NCI-H1048 (cell line): ENCODE data around the gene HOXB13.
"Not testable (repeated sequence)": the region's sequence is repeated elsewhere in the genome, so short reads cannot be mapped to it uniquely, and the experiment has no call there.

Experiments
- DNase-seq: peaks from one replicate; lab custom pipeline; 2025; lab: John Stamatoyannopoulos, UW

The HOXB13 gene

DNA sequence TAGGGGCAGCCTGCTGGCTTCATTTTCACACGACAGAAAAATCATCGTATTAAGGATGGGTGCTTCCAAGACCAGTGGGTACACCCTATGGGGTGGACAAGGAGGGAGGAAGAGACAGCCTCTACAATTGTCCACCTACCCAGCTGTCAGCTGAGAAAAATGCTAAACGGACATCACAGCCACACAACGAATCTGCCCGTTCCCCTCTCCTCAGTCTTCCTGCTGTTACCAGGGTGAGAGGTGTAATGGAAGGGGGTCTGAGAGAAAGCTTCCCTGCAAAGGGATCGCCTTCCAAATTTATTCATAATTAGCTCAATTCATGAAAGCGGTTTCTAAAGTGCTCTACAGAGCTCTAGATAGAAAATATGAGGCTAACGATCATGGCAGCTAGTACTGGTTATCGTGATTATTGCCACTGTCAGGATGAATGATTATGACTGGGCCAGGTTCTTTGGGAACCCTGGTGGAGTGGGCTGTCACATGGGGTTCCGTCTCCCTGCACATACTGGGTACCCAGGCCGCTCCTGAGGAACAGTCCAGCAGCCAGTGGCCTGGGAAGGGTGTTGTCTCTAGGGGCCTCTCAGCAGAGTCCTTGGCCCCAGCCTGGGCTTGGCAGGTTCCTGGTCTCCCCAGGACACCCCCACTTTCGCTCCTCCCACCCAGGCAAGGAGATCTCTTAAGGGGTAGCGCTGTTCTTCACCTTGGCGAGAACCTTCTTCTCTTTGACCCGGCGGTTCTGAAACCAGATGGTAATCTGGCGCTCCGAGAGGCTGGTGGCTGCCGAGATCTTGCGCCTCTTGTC, 2.2 kb downstream of the HOXB13 start:
- DNase-seq, result no peak

DNA sequence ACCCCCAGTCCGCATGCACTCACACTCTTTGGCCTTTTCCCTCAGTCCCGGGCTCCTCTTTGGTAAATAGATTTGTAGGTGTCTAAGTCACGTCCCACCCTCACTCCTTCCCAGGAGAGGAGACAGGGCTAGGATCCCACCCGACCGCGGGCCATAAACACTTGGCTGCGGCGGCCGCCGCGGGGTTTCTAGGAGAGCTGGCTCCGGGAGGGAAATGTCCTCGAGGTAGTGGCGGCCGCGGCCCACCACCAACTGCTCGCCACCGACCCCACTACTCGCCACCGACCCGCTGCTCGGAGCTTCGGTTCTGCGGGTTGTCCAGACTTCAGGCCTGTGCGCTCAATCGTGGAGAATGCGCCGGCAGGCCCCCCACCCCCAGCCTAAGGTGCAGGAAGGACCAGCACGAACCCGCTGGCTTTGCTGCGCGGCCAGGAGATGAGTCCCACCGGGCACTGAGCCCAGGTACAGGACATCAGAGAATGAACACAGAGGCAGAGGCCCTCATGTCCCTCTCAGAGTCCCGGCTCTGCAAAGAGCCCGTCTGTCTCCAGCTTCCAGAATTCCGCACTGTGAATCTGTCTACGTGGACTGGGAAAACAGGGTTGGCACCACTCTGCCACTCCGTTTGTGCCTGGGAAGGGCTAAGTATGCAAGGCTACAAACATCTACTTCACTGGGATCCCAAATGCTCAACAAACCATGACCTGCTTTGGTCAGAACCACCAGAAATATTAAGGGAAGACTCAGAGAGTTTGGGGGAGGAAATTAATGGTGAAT, 3.1 kb downstream of the HOXB13 start:
- no peak for DNase-seq

GRCh38 chr17:48725004-48725287, 3.6 kb downstream of the HOXB13 start:
- DNase-seq, result no peak

GRCh38 chr17:48724251-48725003, 4.1 kb downstream of the HOXB13 start:
- no peak for DNase-seq

GRCh38 chr17:48723423-48724250, 4.9 kb downstream of the HOXB13 start:
- DNase-seq, result no peak

DNA sequence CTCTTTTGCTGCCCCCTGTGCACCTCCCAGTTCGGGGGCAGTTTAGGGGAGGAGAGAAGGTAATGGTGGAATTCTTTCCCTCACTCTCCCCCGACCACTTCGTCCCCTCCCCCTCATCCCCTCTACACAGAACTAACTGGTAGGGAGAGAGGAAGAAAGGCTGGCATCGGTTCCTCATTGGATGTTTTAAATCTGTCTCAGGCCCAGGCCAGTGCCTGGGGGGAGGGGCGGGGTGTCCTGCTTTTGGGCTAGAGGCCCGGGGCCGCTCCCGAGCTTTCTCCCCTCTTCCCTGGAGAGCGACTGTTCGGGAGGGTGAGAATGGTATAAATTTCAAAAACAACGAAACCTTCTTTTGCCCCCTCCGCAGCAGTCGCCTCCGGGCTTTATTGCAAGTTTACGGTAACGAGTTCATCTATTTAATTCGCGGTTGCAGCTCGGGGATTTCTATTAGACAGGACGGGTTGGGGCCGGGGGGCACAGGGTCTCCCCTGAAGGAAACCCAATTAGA, 5.6 kb downstream of the HOXB13 start, which contains the start of gene PRAC2:
PRAC2 (plus strand) TSS at position 271 of the 508 bp plus-strand sequence. CDS start 1,226 bp downstream, outside the sequence.
- no peak for DNase-seq

GRCh38 chr17:48722201-48722907, 6.2 kb downstream of the HOXB13 start, which contains the start of gene PRAC1:
Gene PRAC1 (minus strand): TSS chr17:48722518. CDS start chr17:48722392, 126 bp downstream.
- DNase-seq, result no peak

DNA sequence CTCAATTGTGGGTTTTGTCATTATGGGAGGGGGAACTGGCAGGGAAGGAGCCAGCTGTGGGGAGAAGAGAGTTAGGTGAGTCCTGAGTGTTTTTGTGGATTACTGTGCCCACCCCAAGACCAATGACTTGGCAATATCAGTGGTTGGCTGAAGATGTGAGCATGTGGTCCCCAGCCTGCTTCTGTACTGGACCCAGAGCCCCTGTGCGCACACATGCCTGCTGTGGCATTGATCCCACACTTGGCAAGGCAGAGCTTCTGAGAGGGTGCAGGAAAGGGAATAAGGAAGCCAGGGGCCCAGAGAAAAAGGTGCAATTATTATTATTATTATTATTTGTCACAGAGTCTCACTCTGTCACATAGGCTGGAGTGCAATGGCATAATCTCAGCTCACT, 7.5 kb downstream of the HOXB13 start:
- no peak for DNase-seq

- no peak for DNase-seq
These were observed 8.1 kb downstream of the HOXB13 start for GRCh38 chr17:48720266-48721008.

DNA sequence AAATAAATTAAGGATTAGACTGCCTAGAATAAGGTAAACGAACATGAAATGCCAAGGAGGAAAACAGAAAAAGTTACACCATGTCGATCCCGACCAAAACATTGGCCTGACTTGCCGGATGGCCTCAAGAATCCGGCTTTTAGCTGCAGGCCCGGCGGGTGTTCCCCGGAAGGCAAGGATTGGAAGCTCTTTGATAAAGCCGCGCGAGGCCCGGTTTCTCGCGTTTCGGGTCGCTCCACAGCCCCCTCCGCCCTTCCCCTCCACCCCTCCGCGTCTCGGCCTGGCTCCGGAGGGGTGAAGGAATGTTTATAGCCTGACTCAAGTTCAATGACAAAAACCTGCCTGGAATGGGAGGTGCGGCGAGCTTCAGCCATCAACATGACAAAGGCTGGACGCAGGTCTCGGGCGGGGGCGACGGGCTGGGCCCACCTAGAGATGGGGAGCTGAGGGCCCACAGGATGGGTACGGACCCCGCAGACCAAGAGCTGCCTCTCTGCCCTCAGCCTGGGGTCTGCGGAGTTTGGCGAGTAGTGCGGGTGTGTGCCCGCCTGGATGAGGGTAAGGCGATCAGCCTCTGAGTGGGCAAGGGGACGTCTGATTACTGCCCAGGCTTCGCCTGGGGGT, 8.8 kb downstream of the HOXB13 start:
- no peak for DNase-seq

DNA sequence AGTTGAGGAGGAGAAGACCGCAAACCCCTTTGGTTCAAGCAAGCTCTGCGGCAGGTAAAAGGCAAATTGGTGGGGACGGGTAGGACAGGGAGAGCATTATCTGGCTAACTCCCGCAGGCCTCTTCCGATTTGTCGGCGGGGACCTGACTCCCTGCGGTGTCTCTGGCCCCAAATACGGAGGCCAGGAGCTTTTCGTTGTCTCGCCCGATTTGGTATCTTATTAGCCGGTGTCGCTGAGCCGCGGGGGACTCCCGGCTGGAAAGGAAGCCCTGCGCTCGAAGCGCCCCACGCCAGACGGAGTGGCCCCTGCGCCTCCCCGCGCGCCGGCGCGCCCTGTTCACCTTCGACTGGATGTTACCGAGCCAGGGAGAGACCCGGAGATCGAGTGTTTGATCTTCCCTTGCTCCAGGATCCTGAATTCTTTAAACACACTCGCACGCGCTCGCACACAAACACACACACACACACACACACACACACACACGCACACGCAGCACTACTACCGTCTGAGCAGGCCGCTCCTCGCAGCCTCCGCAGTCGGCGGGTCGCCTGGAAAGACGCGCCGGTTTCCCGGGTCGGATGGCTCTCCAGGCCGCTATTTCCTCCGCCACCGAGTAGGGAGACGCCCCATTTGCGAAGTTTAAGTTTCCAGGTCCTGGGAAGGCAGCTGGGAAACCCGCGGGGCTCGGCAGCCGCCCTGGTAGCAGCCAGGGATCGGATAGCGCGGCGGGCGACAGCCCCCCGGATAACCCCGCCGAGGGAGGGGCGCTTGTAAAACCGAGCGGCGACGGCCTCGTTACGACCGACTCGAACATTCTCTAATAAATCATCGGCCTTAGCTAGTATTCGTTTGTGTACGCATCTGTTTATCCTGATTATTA, 9.5 kb downstream of the HOXB13 start:
- DNase-seq, result no peak

DNA sequence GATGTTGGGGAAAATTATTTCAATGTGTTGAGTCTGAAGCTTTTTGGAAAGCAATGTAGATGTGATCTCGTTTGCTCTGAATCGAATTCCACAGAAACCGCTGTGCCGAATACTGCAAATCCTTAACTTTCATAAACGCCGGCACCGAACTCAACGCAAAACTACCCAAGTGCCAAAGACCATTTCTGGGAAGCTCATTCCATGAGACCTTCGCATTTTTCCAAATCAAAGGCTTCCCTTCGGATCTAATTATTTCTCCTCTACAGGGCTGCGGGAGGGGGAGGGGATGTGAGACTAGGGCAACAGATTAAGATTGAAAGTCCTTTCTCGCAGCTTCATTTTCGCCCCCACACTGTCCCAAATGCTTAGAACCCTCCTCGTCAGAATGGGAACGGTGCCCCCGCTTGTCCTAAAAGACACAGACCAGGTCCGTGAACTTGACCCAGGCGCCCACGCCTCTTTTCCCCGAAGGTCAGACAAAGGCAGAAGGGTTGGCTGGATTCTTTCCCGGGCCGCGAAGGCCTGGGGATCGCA, 10.3 kb downstream of the HOXB13 start:
- DNase-seq, result no peak

DNA sequence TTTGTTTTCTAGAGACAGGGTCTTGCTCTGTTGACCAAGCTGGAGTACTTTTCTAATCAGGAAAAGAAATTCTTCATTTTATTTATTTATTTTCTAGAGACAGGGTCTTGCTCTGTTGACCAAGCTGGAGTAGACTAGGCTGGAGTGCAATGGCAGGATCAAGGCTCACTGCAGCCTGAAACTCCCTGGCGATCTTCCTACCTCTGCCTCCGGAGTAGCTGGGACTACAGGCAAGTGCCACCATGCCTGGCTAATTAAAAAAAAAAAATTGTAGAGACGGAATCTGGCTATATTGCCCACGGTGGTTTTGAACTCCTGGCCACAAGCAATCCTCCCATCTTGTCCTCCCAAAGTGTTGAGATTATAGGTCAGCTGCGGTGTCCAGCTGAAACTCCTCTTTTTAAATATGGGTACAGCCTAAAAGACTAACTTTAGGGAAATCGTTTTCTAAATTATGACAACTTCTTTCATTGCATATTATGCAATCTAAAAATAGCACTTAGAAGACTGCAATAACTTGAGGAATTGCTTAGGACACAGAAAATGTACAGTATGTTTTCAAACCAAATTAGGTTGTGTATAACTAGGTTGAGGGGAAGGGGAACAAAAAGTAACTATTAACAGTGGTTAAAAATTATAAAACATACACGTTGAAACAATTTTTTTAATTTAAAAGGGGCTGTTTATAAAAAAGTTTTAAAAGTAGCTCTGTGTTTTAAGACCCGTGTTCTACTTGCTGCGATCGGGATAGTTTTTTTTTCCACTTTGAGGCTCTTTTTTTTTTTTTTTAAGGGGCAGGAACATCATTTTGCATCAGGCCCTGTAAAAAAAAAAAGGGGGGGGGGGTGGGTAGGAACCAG, 11.0 kb downstream of the HOXB13 start:
- no peak for DNase-seq

- not testable (repeated sequence) for DNase-seq
These were observed 12.0 kb downstream of the HOXB13 start for GRCh38 chr17:48716549-48716948.

GRCh38 chr17:48715496-48716399, 12.8 kb downstream of the HOXB13 start:
- DNase-seq, result no peak

- no peak for DNase-seq
These were observed 17.4 kb downstream of the HOXB13 start for GRCh38 chr17:48711128-48711527.
